Panc1 (cell line): ENCODE measurements around the gene RUNX3. TPM values are rescaled to one million over a fixed set of nuclear protein-coding genes. Genes with fewer than 3 reads are reported as not detected.

ENCODE experiments used
- ATAC-seq: fragments of 200-7000 bp; cut with Tn5 transposase; 2 replicates; pipeline ENCODE4 v1.9.1; 2020; ENCODE audit warnings: mild to moderate bottlenecking, moderate library complexity
- BruUV-seq: library from RNA; stranded (reverse); fragments of 400-500 nt; replicated peaks from 2 replicates; lab custom pipeline; 2021; lab: Mats Ljungman, UMichigan
- CTCF ChIA-PET: fragments of 300-600 bp; sonication (Branson Sonifier 250); formaldehyde crosslinking; loops from one replicate; lab custom pipeline; 2022; ENCODE audit warnings: antibody characterized with exemption; lab: Charles Lee
- POLR2A ChIA-PET: fragments of 300-600 bp; sonication (Branson Sonifier 250); formaldehyde crosslinking; loops from one replicate; lab custom pipeline; 2022; ENCODE audit warnings: antibody characterized with exemption; lab: Charles Lee
- DNase-seq: peaks from one replicate; pipeline ENCODE4 v3.0.0-alpha.2; 2010; ENCODE audit warnings: low read depth, low spot score
- H3K27ac ChIP-seq: 2 replicates; pipeline ENCODE4 v1.5.1; 2011; ENCODE audit warnings: mild to moderate bottlenecking, low read length, inconsistent platforms
- H3K27me3 ChIP-seq: fragments of 200-500 bp; sonication (Bioruptor generic); 2 replicates; pipeline ENCODE4 v1.6.0; 2014; ENCODE audit warnings: low read length, inconsistent platforms; ENCODE audit not compliant: control insufficient read depth, insufficient read depth
- H3K36me3 ChIP-seq: fragments of 200-500 bp; sonication (Bioruptor generic); 2 replicates; pipeline ENCODE4 v1.5.1; 2014; ENCODE audit warnings: inconsistent platforms, mild to moderate bottlenecking, low read length, moderate library complexity; ENCODE audit not compliant: control insufficient read depth, insufficient read depth
- H3K4me1 ChIP-seq: 2 replicates; pipeline ENCODE4 v1.5.1; 2011; ENCODE audit warnings: inconsistent platforms, mild to moderate bottlenecking, low read length, moderate library complexity; ENCODE audit not compliant: control insufficient read depth, insufficient read depth
- H3K4me3 ChIP-seq, 2 experiments: 2 replicates each; pipeline ENCODE4 v1.5.1; 2011 to 2012; ENCODE audit warnings: low read depth in 2 of 2, low read length in 2 of 2, mild to moderate bottlenecking in 2 of 2, inconsistent platforms in 1 of 2, moderate library complexity in 1 of 2
- H3K9me3 ChIP-seq: fragments of 200-500 bp; sonication (Bioruptor generic); 2 replicates; pipeline ENCODE4 v1.5.1; 2014; ENCODE audit warnings: low read depth, mild to moderate bottlenecking, inconsistent platforms, low read length, moderate library complexity; ENCODE audit not compliant: control insufficient read depth, insufficient read depth
- CTCF ChIP-seq: fragments of 450-650 bp; IDR thresholded peaks from 2 replicates; pipeline ENCODE4 v1.5.1; 2017; ENCODE audit warnings: mild to moderate bottlenecking
- POLR2AphosphoS5 ChIP-seq: IDR thresholded peaks from 2 replicates; pipeline ENCODE4 v1.6.1; 2012; ENCODE audit warnings: mild to moderate bottlenecking, low read depth, low read length, moderate library complexity
- REST ChIP-seq, 2 experiments: IDR thresholded peaks; 2 replicates each; pipeline ENCODE4 v1.6.1; 2011 to 2012; ENCODE audit warnings: low read depth in 2 of 2, control low read depth in 1 of 2, low read length in 1 of 2, mild to moderate bottlenecking in 1 of 2, moderate library complexity in 1 of 2; ENCODE audit not compliant: insufficient read depth in 1 of 2
- SIN3A ChIP-seq: IDR thresholded peaks from 2 replicates; pipeline ENCODE4 v1.6.1; 2012; ENCODE audit warnings: low read depth, mild to moderate bottlenecking, low read length, moderate library complexity, borderline replicate concordance; ENCODE audit not compliant: insufficient read depth
- TCF7L2 ChIP-seq: IDR thresholded peaks from 2 replicates; pipeline ENCODE4 v1.6.1; 2011; ENCODE audit warnings: mild to moderate bottlenecking, low read depth, low read length, inconsistent platforms
- in situ Hi-C: cut with HindIII; loops from 2 replicates; pipeline ENCODE4 v1.10.0; 2016; ENCODE audit warnings: low sequenced_read_pairs, low pct_unique_long_range_greater_than_20kb
- intact Hi-C: fragments of 100-400 bp; cut with micrococcal nuclease; formaldehyde crosslinking; loops from one replicate; pipeline ENCODE4 v1.10.0; 2022; ENCODE audit not compliant: unreplicated experiment
- total RNA-seq: library from RNA; stranded (reverse); gene quantifications from one replicate; pipeline ENCODE4 v1.2.1, GENCODE V29; 2021; ENCODE audit not compliant: unreplicated experiment

The RUNX3 gene
- total RNA-seq, 1 experiment from 2014 or later = 0.10 TPM

- no peak for ATAC-seq
- in situ Hi-C loops (no loop called here), intact Hi-C loops (no loop called here)
- H3K27ac ChIP-seq = no peak overlapping the region
- H3K27me3 ChIP-seq = no peaks in the 10 kb centered on the region
- H3K9me3 ChIP-seq = no peaks in the 10 kb centered on the region
- BruUV-seq = no TSS peak
- no peak for DNase-seq
- no peaks in the 10 kb centered on the region for H3K36me3 ChIP-seq
- no peak overlapping the region for H3K4me3 ChIP-seq
- ChIA-PET CTCF (interaction anchor here (0.6 kb wide), 1 partner anchor 349 kb away, joined by 3 read pairs; no protein-coding TSS in a partner anchor), POLR2A (no interaction called here)
- no peak for TF ChIP-seq CTCF
- no peak for TF ChIP-seq POLR2AphosphoS5
- TF ChIP-seq SIN3A = no peak
- TF ChIP-seq TCF7L2 = no peak
- TF ChIP-seq REST (IDR thresholded peaks at IDR 0.05; ENCODE audit: insufficient read depth in 1 of 2, low read depth in 2 of 2, low read length in 1 of 2) = no peak
- H3K4me1 ChIP-seq = no peaks in the 10 kb centered on the region
These were observed 74.6 kb downstream of the RUNX3 start for GRCh38 chr1:24855474-24855873.

- DNase-seq = no peak
- no peak overlapping the region for H3K27ac ChIP-seq
- H3K4me1 ChIP-seq = peaks cover 2% of the 10 kb centered on the region; the same call in 1 of the 2 replicates
- TF ChIP-seq SIN3A (no peak), POLR2AphosphoS5 (no peak), REST (IDR thresholded peaks at IDR 0.05; ENCODE audit: insufficient read depth in 1 of 2, low read depth in 2 of 2, low read length in 1 of 2) (no peak), TCF7L2 (no peak), CTCF (no peak)
- BruUV-seq = no TSS peak
- POLR2A ChIA-PET = interaction anchor here (0.6 kb wide), 1 partner anchor 515 kb away, joined by 6 read pairs; no protein-coding TSS in a partner anchor
- CTCF ChIA-PET = no interaction called here
- in situ Hi-C loops = no loop called here
- H3K27me3 ChIP-seq = no peaks in the 10 kb centered on the region
- H3K36me3 ChIP-seq = no peaks in the 10 kb centered on the region
- intact Hi-C loops = no loop called here
- no peak for ATAC-seq
- no peak overlapping the region for H3K4me3 ChIP-seq
- no peaks in the 10 kb centered on the region for H3K9me3 ChIP-seq
These were observed 76.4 kb downstream of the RUNX3 start for GRCh38 chr1:24853649-24854048.
